ENCODE results near the gene DAAM1.

The DAAM1 gene

GRCh38 chr14:59204305-59204704, 15.8 kb downstream of the DAAM1 start:
- no peak for DNase-seq (ENCODE audit: low read depth)
- no peak overlapping the region for H3K4me3 ChIP-seq (replicated peaks; ENCODE audit: low read depth, low read length)
- TF ChIP-seq, protein P1, sequence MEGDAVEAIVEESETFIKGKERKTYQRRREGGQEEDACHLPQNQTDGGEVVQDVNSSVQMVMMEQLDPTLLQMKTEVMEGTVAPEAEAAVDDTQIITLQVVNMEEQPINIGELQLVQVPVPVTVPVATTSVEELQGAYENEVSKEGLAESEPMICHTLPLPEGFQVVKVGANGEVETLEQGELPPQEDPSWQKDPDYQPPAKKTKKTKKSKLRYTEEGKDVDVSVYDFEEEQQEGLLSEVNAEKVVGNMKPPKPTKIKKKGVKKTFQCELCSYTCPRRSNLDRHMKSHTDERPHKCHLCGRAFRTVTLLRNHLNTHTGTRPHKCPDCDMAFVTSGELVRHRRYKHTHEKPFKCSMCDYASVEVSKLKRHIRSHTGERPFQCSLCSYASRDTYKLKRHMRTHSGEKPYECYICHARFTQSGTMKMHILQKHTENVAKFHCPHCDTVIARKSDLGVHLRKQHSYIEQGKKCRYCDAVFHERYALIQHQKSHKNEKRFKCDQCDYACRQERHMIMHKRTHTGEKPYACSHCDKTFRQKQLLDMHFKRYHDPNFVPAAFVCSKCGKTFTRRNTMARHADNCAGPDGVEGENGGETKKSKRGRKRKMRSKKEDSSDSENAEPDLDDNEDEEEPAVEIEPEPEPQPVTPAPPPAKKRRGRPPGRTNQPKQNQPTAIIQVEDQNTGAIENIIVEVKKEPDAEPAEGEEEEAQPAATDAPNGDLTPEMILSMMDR (IDR thresholded peaks at IDR 0.05; ENCODE audit: low read length, missing control alignments), result no peak

GRCh38 chr14:59206892-59207291, 18.4 kb downstream of the DAAM1 start:
- DNase-seq (ENCODE audit: low read depth), result no peak
- TF ChIP-seq, protein P1 (IDR thresholded peaks at IDR 0.05; ENCODE audit: low read length, missing control alignments), result no peak
- H3K4me3 ChIP-seq (replicated peaks; ENCODE audit: low read depth, low read length), result no peak overlapping the region

DNA sequence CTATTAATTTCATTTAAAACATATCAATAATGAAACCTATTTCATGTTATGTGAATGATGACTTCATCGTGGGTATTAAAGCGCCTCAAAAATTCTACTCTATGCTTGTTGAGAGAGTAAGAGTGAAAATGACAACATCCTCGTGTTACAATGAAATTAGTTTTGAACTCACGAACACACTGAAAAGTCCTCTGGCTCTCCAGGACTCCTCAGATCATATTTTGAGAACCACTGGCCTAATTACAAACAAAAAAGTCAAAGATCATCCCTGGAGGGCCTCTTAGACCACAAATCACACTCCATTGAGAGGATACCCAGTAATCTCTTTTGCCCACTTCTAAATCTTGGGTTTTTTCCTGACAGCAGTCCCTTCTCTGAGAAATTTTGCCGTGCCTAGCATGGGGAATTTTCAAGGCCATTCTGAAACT, 19.1 kb downstream of the DAAM1 start:
- no peak for DNase-seq (ENCODE audit: low read depth)
- H3K4me3 ChIP-seq (replicated peaks; ENCODE audit: low read depth, low read length), result no peak overlapping the region
- TF ChIP-seq, protein P1 (IDR thresholded peaks at IDR 0.05; ENCODE audit: low read length, missing control alignments), result no peak

GRCh38 chr14:59208224-59208814, 19.9 kb downstream of the DAAM1 start:
- peak; percentile 44 for DNase-seq (ENCODE audit: low read depth)

DNA sequence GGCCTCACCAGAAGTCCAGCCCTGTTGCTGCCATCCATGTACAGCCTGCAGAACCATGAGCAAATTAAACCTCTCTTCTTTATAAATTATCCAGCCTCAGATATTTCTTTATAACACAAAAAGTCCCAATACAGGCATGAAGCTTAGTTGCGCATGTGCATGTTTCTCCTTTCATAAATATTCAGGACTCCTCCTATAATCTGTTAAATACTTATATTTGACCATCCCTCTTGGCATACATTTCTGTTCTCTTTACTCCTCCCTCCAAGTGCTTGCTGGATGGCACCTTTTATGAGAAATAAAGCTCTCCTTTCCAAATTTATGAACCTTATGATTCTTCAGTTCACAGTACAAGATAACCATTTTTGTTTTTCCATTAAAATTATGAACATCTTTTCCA, 20.5 kb downstream of the DAAM1 start:
- no peak for DNase-seq (ENCODE audit: low read depth)
- H3K4me3 ChIP-seq (replicated peaks; ENCODE audit: low read depth, low read length), result no peak overlapping the region
- TF ChIP-seq, protein P1 (IDR thresholded peaks at IDR 0.05; ENCODE audit: low read length, missing control alignments), result no peak

More at GRCh38 chr14:59208224-59208814, 19.9 kb downstream of the DAAM1 start:
- H3K4me3 ChIP-seq (replicated peaks; ENCODE audit: low read depth, low read length), result no peak overlapping the region
- TF ChIP-seq, protein P1 (IDR thresholded peaks at IDR 0.05; ENCODE audit: low read length, missing control alignments), result no peak

GRCh38 chr14:59210621-59211020, 22.2 kb downstream of the DAAM1 start:
- H3K4me3 ChIP-seq (replicated peaks; ENCODE audit: low read depth, low read length), result no peak overlapping the region
- TF ChIP-seq, protein P1 (IDR thresholded peaks at IDR 0.05; ENCODE audit: low read length, missing control alignments), result no peak
- no peak for DNase-seq (ENCODE audit: low read depth)

All from fibroblast of pulmonary artery (primary cell).